Mesodermal cell (in vitro differentiated cells): ENCODE data around the gene IRF6. TPM values are rescaled to one million over a fixed set of nuclear protein-coding genes. Genes with fewer than 3 reads are reported as not detected.
A peak's percentile ranks its signal among the peaks of the same experiment; 100 is the strongest.

ENCODE experiments used
- H3K27ac ChIP-seq: 2 replicates; pipeline ENCODE4 v1.7.0; 2013; ENCODE audit warnings: mild to moderate bottlenecking, low read depth, low read length, moderate library complexity; ENCODE audit not compliant: severe bottlenecking
- H3K36me3 ChIP-seq: 2 replicates; pipeline ENCODE4 v1.7.1; 2013; ENCODE audit warnings: mild to moderate bottlenecking, low read length, moderate library complexity; ENCODE audit not compliant: control insufficient read depth, insufficient read depth
- H3K4me1 ChIP-seq: one replicate; pipeline ENCODE4 v1.7.1; 2013; ENCODE audit warnings: mild to moderate bottlenecking, low read length; ENCODE audit not compliant: insufficient read depth, control insufficient read depth, poor library complexity, severe bottlenecking
- H3K4me3 ChIP-seq: 2 replicates; pipeline ENCODE4 v1.7.0; 2013; ENCODE audit warnings: low read length, control low read depth, mild to moderate bottlenecking; ENCODE audit not compliant: insufficient read depth, poor library complexity, severe bottlenecking; ENCODE audit errors: extremely low read depth
- H3K9me3 ChIP-seq: 2 replicates; pipeline ENCODE4 v1.7.1; 2013; ENCODE audit warnings: mild to moderate bottlenecking, low read length, moderate library complexity; ENCODE audit not compliant: control insufficient read depth
- WGBS, 2 experiments: methylation state at CpG; one replicate each; pipeline ENCODE4 v1.1.5; 2013; ENCODE audit warnings: missing lambda C conversion rate in 2 of 2; ENCODE audit not compliant: insufficient coverage in 2 of 2; 5-methylcytosine and 5-hydroxymethylcytosine counted together
- polyA plus RNA-seq, 2 experiments: library from polyadenylated mRNA; stranded (reverse); fragments of 50-300 nt; gene quantifications; one replicate each; pipeline ENCODE4 v1.2.3, GENCODE V29; 2013

The IRF6 gene
- 1.3 TPM for polyA plus RNA-seq (2013, experiment 1 of 2)
- polyA plus RNA-seq (2013, experiment 2 of 2) = 0.86 TPM

DNA sequence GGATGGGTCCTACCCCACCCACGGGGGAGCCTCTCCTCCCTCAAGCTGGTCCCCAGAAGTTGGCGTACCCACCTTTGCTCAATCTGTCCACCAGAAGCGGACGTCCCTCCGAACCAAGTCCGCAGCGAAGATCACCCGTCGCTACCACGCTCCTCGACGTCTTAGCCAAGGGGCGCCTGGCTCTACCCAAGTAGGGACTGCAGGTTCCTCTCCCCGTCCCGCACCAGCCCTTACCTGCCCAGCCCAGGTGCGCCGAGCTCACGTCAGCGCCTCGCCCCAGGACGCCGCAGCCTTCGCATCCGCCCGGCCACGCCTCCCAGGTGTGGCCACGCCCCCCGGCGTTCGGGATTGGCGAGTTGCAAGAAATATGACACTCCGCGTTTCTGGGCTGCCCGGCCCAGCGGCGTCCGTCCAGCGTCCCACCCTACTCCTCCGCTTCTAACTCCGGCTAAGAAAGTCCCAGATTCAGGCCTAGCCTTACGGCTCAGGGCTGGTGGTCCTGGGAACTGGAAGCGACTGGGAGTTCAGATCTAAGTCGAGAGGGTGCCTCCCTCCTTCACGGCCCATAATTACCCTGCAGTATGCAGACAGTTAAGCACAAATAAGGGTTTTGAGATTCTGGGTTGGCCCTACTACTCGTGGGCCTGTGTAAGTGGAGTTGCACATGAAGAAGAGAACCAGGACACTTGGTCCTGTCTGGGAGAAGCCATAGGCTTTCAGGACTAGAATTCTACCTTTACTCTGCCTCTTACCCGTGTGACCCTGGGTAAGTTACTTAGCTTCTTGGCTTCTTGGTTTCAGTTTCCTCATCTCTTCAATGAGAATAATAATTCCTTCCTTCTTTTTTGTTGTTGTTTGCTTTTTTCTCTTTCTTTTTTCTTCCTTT, at the start of gene IRF6:
Gene IRF6 (minus strand): TSS at position 268 of the 886 bp plus-strand sequence. CDS start 4,729 bp downstream, outside the sequence.
- no peaks in the 10 kb centered on the region for H3K36me3 ChIP-seq
- no peaks in the 10 kb centered on the region for H3K9me3 ChIP-seq
- 35% methylated on average over 43 to 44 of the region's 46 CpGs for WGBS, 2 experiments
- H3K4me1 ChIP-seq = peaks cover 6% of the 10 kb centered on the region
- H3K27ac ChIP-seq = no peak within 1 kb of the TSS
- H3K4me3 ChIP-seq = peak within 1 kb of the TSS; percentile 16

DNA sequence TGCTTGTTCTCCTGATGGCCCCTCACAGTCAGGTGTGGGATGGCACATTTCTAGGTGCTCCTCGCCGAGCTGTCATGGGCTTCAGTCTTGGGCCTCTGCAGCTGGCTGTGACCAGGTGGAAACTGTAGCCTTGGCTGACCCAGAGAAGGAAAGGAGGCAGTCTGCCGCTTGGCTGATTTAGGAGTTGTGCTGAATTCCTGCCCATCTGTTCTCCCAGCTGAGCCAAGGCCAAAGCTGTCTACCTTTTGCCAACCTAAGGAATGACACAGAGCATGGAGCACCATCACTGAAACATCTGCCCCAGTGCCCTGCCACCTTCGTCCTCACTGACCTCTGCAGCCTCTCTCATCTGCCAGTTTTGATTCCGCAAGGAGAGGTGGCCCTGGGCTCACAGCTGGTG, 49.7 kb upstream of the IRF6 start:
- H3K4me1 ChIP-seq = no peaks in the 10 kb centered on the region
- no peak overlapping the region for H3K27ac ChIP-seq
- 90 to 98% methylated on average over 5 of the region's 5 CpGs for WGBS, 2 experiments
- H3K36me3 ChIP-seq = peaks cover 42% of the 10 kb centered on the region
- no peaks in the 10 kb centered on the region for H3K9me3 ChIP-seq
- H3K4me3 ChIP-seq = no peak overlapping the region

DNA sequence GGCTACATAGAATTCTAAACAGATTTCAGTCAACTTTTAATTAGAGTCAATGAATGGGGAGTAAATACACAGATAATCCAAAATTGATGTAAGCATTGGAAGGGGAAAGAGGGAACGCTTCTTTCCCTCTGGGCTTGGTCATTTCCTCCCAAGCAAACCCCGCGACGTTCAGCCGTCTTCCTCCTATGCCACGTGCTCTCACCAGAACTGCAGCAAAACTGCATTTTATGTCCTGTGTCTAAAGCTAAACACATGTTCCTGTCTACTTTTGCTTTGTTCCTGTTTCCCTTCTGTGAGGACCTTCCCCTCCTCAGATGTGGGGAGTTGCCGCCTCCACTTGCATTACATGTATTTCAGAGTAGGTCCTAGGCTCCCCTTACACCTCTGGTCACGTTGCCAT, 49.1 kb upstream of the IRF6 start:
- no peaks in the 10 kb centered on the region for H3K4me1 ChIP-seq
- no peak overlapping the region for H3K27ac ChIP-seq
- no peaks in the 10 kb centered on the region for H3K9me3 ChIP-seq
- 83 to 96% methylated on average over 1 to 5 of the region's 8 CpGs for WGBS, 2 experiments
- peaks cover 42% of the 10 kb centered on the region for H3K36me3 ChIP-seq
- no peak overlapping the region for H3K4me3 ChIP-seq

DNA sequence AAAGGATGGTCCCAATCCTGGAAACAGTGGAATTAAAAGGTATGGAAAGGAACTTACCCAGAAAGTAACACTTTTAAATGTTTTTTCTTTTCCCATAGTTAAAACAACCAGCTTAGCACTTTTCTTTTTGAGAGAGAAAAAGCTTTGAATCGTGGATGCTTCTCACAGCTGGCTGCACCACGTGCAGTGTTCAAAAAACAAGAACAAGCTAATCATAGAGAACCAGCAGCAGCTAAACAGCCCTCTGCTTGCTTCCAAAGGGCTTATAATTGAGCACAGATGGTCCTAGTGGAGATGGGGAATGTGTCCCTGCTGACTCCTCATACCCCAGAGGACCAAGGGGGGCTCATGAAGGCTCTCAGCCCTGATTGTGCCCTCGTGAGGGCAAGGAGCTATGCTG, 48.3 kb upstream of the IRF6 start:
- H3K9me3 ChIP-seq = no peaks in the 10 kb centered on the region
- no peak overlapping the region for H3K4me3 ChIP-seq
- H3K4me1 ChIP-seq = no peaks in the 10 kb centered on the region
- WGBS, 2 experiments = 80 to 88% methylated on average over 1 to 2 of the region's 3 CpGs
- H3K27ac ChIP-seq = no peak overlapping the region
- H3K36me3 ChIP-seq = peaks cover 49% of the 10 kb centered on the region

DNA sequence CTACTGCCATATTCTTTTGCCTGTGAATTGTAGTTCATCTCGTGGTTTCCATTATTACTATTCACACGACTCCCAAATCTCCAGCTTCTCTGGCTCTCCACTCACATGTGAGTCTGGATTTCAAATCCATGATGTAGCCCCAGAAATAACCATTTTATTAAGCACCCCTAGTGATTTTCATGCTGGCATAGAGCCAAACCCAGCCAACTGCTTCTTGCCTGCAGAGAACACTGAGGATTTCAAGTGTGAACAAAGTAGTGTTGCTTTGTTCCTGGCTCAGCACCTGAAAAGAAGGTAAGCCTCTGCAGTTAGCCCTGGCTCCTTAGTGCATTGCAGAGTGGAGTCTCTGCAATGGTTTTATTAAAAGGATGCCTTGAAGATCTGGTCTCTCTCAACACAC, 47.7 kb upstream of the IRF6 start:
- Histone ChIP-seq H3K4me3 (no peak overlapping the region), H3K9me3 (no peaks in the 10 kb centered on the region), H3K27ac (no peak overlapping the region), H3K36me3 (peaks cover 54% of the 10 kb centered on the region), H3K4me1 (no peaks in the 10 kb centered on the region)
- 89 to 97% methylated on average over 2 of the region's 2 CpGs for WGBS, 2 experiments

DNA sequence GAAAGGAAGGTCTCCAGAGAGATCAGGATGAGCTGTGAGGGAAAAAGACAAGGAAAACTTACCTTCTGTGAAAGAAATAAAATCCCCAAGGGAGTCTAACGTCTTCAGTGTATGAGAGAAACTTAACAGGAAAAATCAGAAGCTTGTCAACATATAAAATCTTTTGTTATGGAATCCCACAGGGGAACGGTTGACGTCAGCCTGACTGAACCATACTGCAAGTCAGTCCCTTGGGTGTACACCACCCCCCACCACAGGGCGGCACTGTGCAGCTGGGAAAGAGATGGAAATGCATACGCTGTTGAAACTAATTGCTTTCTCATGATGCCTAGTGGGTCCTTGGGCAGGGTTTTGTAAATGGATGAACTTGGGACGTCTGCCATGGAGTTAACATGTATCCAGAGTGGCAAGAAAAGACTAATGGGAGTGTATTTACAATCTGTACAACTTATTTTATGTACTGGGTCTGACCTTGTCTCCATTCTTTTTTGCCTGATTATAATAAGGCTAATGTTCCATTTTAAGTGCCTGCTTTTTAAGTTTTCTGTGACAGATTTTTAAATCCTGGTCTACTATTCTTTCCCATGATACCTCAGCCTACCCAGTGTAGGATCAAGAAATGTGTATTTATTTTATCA, 44.5 kb upstream of the IRF6 start:
- H3K36me3 ChIP-seq = peaks cover 79% of the 10 kb centered on the region
- no peak overlapping the region for H3K27ac ChIP-seq
- WGBS, 2 experiments = 83 to 98% methylated on average over 1 to 4 of the region's 6 CpGs
- H3K9me3 ChIP-seq = no peaks in the 10 kb centered on the region
- no peak overlapping the region for H3K4me3 ChIP-seq
- H3K4me1 ChIP-seq = no peaks in the 10 kb centered on the region

DNA sequence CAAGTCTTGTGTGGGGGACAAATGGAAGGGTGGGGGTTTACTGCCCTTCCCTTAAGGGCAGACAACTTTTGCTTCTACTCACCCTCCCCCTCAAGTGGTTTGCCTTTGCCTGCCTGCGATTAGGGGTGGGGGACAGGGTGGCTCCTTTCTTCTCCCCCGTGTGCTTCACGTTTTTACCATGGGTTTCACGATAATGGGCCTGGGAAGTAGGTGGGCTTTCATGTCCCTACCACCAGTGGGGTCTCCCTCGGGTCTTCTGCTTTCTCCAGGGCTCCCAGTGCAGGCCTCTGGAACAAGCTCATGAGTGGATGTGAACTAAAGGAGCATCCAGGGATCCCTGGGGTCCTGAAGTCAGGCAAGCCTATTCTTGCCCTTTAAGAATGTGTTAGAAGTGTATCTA, 43.4 kb upstream of the IRF6 start:
- no peaks in the 10 kb centered on the region for H3K4me1 ChIP-seq
- H3K4me3 ChIP-seq = no peak overlapping the region
- H3K36me3 ChIP-seq = peaks cover 87% of the 10 kb centered on the region
- no peak overlapping the region for H3K27ac ChIP-seq
- WGBS, 2 experiments = 100% methylated on average over 1 of the region's 5 CpGs
- no peaks in the 10 kb centered on the region for H3K9me3 ChIP-seq

DNA sequence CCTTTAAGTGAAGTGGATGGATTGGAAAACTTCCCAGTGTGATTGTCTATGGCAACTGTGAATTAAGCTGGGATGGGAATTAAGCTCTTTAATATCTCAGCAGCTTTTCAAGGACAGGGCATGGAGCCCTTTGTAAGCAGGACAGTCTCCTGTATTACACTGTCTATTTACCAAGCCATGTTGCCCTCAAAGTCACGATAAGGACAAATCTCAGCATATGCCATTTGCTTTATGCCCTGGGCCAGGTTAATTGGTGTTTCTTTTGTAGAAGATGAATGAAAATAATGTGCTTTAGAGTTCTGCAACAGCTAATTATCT, 39.4 kb upstream of the IRF6 start:
- Histone ChIP-seq H3K36me3 (peaks cover 87% of the 10 kb centered on the region), H3K27ac (no peak overlapping the region), H3K4me3 (no peak overlapping the region), H3K9me3 (no peaks in the 10 kb centered on the region), H3K4me1 (peaks cover 7% of the 10 kb centered on the region)
- WGBS, 2 experiments = 100% methylated on average over 1 of the region's 1 CpG; no CpG with 5 or more reads in 1 of the 2 experiments

DNA sequence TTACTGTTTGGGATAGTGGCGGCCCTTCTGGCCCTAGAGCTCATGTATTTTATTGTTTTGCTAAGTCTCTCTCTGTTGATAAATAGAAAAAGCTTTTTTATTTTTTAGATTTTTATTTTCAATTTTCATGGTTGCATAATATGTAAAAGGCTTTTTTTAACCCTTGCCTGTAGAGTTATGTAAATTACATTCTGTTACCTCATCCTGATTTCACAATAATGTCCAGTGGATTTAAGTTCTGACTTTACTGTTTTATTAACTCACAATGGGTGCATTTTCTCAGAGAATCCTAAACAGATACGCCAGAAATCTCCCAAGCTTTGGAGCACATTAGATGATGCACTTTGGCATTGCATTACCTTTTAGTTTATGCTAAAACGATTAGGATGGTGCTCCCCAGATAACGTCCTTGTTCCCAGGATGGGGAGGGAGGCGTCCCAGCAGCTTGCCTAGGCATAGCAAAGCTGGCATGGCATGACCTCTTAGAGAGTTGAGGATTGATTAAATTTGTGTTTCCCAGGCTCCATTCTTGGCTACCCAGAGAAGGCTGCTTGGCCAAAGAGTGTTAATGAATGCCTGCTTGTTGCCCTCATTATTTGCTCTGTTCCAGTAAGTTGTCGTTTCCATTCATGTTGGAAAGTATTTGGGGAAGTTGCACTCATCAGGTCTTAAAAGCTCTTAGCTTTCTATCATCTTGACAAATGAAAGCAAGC, 38.9 kb upstream of the IRF6 start:
- Histone ChIP-seq H3K4me3 (no peak overlapping the region), H3K36me3 (peaks cover 86% of the 10 kb centered on the region), H3K4me1 (peaks cover 11% of the 10 kb centered on the region), H3K9me3 (no peaks in the 10 kb centered on the region), H3K27ac (no peak overlapping the region)
- WGBS, 2 experiments = 95 to 96% methylated on average over 4 to 5 of the region's 6 CpGs

DNA sequence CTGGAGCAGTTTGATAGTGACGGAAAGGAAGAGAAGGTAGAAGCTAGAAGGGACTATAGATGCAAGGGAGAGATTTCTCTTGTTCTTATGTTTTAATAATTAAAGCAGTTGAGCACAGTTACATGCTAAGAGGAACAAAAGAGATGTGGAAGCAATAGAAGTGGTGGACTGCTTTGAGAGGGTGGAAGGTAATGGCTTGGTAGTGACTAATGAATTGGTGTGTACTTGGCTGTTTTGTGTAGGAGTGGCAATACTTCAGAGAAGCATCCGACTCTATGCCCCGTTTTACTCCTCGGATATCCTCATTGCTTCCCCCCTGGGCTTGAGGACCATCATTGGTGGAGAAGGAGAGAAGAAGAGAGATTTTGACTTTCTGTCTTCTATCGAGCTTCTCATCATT, 34.7 kb upstream of the IRF6 start:
- no peaks in the 10 kb centered on the region for H3K9me3 ChIP-seq
- H3K36me3 ChIP-seq = peaks cover 82% of the 10 kb centered on the region
- H3K4me3 ChIP-seq = no peak overlapping the region
- H3K27ac ChIP-seq = peak overlapping the region; percentile 97
- 96% methylated on average over 3 of the region's 5 CpGs; no CpG with 5 or more reads in 1 of the 2 experiments for WGBS, 2 experiments
- peaks cover 23% of the 10 kb centered on the region for H3K4me1 ChIP-seq
